HG02943 (cell line): ENCODE data around the gene RFXAP.

Experiments
- ATAC-seq: cut with Tn5 transposase; IDR thresholded peaks from one replicate; pipeline ENCODE4 v1.9.1; 2021; ENCODE audit warnings: mild to moderate bottlenecking, low read depth, moderate library complexity; ENCODE audit not compliant: unreplicated experiment

RFXAP gene

GRCh38 chr13:36862722-36863121, 43.7 kb downstream of the RFXAP start:
- no peak for ATAC-seq

- ATAC-seq = no peak
Observed at GRCh38 chr13:36865265-36865664, 46.2 kb downstream of the RFXAP start.

GRCh38 chr13:36866232-36866631, 47.2 kb downstream of the RFXAP start:
- ATAC-seq = no peak

- ATAC-seq = no peak
Observed at GRCh38 chr13:36870050-36870692, 51.1 kb downstream of the RFXAP start.

GRCh38 chr13:36872621-36873020, 53.6 kb downstream of the RFXAP start:
- no peak for ATAC-seq

- ATAC-seq = no peak
Observed at GRCh38 chr13:36875431-36875830, 56.4 kb downstream of the RFXAP start.

GRCh38 chr13:36875961-36876360, 56.9 kb downstream of the RFXAP start:
- no peak for ATAC-seq
